GM19240 (cell line): ENCODE results near the gene COL4A2.
"Not testable (repeated sequence)": the region's sequence is repeated elsewhere in the genome, so short reads cannot be mapped to it uniquely, and the experiment has no call there.

Source experiments
- DNase-seq: peaks from one replicate; pipeline ENCODE4 v3.0.0; 2011; ENCODE audit warnings: low spot score; ENCODE audit not compliant: insufficient read length

The COL4A2 gene

DNA sequence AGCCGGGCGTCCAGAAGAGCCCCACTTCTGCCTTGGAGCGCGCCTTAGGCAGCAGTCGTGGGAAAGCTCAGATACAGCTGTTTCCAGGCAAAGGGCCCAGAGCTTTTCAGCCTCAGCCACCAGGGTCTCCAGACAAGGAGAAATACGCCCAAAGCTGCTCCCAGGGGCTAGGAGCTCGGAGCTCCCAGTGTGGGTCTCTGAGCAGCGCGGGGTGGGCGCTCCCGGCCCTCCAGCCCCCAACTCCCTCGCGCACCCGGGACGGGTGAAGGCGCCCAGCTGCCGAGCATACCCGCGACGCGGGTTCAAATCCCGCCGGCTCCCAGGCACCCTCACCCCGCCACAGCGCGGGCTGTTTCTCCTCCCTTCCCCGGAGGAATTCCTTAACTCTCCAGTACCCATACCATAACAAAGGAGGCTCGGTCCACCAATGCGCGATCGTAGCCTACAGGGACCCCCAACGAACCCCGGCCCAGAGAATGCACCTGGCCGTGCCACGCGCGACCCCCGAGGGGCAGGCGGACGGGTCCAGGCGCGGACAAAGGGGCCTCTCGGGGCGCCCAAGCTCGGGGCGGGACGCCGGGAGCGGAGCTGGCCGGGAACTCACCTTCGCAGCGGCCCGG lies 634 bp upstream of the COL4A2 start:
- DNase-seq = no peak

DNA sequence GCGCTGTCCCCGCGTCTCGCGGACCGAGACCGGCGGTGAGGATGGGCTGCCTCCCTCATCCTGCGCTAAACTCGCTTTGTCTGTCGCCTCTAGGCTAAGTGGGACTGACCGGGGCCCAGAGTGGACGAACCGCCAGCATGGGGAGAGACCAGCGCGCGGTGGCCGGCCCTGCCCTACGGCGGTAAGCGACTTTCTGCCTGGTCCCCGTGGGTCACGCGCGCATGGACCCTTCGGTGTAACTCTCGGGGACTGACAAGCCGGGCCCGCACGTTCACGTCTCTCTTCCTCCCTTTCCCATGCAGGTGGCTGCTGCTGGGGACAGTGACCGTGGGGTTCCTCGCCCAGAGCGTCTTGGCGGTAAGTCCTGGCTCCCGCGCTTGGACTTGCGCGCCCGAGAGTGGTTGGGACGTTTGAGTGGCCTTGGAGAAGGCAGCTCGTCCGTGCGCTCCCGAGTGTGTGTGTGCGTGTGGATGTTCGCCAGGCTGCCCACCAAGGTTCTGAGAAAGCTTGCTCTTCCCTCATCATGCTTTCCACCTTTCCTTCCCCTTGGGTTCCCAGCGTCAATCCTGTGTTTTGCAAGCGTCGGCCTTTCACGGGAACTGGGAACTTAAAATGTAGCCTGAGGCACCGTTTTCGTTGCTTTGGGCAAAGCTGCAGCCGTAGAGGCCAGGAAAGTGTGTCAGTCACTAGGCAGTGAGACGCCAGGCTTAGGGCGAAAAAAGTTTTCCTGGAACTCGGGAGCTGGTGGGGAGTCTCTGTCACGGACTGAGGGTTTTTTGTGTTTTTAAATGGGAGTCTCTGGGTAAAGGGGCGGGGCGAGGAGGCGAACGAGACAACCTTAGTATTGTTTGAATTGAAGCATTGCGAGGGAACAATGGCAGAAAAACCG lies 927 bp downstream of the COL4A2 start:
- no peak for DNase-seq

DNA sequence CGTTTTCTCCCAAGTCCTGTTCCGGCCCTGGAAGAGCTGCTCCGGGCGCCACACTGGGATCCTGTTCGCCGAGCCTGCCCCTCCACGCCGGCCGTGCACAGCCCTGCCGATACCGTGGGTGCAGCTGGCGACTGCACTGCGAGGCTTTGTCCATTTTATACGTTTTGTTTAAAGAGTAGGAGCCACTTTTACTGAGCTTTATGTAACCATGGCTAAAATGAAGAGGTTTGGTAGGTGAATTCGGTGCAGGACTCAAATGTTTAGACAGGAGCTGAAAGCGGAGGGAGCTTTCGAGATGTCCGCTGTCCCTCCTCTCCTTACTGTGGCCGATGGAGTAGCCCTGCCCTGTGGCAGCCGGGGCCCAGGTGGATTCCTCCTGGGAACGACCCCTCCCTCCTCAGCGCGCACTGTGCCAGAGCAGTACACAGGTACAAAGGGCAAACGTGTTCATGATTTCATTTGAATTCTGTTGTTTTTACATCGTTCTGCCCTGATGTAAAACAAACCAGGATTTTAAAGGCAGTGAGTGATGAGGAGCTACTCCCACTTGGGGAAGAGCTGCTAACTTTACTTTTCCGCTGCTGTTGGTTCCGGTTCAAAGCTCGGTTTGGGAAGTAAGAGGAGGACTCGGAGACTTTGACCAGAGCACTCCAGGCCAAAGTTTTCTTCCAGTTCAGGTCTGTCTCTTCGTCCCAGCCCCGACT lies 1.7 kb downstream of the COL4A2 start:
- DNase-seq = no peak

DNA sequence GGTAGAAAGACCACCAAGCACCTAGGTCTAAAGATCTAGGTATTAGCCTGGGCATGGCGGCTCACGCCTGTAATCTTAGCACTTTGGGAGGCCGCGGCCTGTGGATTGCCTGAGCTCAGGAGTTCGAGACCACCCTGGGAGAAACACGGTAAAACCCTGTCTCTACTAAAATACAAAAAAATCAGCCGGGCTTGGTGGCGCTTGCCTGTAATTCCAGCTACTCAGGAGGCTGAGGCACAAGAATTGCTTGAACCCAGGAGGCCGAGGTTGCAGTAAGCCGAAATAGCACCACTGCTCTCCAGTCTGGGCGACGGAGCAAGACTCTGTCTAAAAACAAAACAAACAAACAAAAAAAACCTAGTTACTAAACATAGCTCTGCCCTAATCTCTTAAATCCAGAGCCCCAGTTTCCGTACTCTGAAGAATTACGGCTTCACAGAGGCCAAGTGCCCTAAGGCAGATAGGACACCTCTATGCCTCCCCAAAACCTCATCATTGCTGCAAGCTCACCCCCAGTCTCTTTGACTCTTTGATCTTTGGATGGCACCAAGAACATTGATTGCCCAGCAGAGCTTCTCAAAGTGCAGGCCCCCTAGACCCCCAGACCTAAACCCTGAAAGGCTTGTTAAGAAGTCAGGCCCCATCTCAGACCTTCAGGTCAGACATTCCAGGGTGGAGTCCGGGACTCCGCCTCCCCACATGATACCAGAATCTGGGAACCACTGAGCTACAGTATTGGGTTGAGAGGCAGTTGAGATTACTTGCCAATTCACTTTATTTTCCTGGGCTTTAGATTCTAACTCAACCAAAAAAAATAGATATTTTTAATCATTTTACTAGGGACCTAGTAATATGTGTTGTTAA lies 2.8 kb downstream of the COL4A2 start:
- no peak for DNase-seq

DNA sequence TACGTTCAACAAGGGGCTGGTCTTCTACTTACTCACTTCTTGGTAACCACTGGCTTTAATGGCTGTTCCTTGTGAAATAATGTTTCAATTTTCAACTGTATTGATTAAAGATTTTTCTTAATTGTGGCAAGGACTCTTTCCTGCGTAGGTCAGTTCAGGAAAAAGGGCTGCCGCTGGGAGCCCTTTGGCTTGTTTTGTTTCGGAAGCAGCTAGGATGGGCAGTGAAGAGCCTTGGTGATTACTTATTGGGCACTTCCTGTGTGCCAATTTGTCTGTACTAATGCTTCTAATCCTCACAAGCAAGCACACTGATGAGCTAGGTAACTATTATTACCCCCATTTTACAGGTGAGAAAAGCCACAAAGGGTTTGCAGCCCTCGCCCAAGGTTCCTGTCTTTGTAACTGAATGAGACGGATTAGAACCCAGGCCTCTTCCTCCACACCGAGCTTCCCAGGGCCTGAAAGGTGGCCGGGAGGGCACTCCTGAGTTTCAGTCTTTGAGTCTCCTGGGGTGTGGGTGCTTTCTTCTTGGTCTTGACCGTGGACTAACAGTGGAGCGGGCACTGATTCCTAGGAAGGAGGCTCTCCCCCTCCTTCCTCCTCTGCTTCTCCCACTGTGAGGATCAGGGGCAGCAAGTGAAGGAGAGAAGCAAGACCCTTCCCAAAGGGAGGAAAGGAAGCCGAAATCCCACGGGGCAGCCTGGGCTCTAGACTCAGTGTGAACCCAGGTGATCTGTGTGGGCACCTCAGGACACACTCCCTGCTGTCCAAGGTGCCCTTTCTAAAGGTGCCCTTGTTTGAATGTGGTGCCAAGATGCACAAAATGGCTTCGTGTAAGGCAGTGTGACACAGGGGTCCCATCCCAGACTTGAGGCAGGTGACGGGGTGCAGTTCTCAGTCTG lies 3.7 kb downstream of the COL4A2 start:
- no peak for DNase-seq

DNA sequence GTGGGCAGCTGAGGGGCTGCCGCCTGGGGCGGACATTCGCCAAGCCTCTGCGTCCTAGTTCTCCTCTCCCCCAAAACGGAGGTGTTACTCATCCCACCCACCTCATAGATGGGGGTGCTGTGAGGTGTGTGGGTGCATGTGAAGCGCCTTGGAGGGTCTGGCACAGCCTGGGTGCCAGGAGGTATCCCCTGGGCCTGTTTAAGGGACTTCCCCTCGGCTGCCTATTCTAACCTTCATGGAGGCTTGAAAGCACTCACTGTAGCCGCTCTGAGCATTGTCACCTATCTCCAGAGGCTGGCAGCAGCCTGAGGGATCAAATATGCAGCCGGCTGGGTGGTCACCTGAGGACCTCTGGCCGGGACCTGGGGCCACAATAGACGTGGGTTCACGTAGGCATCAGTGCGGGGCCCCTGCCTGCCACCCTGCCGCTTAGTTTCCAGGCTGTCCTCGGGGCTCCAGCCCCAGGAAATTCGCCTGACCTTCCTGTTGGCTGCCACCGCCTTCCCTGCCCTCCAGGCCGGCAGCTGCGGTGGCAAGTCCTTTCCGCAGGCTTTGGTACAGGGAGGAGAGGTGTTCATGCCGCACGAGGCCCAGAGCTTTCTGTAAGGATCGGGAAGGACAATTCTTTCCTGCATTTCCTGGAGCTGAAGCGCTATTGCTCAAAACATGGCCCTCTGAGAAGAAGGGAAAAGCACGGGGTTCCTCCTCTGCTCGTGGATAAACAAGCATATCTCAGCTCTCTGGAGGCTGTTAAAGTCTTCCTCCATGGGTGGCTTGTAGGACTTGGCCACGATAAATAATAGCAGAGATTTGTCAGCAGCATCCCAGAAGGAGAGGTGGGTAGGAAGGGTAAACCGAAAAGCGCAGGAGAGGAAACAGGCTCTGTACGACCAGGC lies 4.6 kb downstream of the COL4A2 start:
- DNase-seq = no peak

DNA sequence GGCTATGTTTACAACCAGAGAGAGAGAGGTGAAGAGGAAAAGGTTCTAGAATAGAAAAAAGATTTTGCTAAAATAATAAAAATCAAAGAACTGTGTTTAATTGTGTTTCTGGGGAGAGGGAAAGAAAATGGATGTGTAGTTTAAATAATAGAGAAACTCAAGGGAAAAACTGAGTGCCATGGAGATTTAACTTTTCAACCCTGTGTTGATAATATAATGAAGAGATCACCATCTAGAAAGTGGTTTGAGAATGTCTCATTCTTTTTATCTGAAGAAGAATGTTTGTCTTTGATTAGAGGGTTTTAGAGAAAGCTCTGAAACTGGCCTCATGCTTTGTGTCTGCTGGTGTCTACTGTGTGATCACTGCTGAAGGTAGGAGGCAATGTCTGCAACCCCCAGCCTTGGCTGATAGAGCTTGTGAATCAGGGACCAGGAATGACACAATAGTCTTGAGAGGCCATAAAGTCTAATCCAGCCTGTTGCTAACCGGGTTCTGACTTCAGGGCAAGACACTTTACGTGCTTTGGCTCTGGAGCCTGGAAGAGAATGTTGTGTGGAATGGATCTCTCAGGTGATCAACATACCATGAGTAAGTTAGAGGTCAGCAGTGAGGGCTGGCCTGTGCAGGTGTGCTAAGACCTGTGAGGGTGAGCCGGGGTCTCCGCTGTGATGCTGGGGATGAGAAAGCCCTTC lies 5.4 kb downstream of the COL4A2 start:
- DNase-seq = no peak

DNA sequence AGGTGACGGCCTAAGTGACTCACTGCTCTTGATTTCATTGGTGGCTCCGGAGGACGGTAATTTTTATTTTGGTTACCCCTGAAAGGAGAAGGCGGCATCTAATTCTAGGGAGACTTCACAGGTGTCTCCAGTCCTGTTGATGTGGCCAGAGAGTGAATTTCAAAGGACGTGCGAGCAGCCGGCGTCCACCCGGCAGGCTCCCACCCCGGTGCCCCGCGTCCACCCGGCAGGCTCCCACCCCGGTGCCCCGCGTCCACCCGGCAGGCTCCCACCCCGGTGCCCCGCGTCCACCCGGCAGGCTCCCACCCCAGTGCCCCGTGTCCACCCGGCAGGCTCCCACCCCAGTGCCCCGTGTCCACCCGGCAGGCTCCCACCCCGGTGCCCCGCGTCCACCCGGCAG lies 6.2 kb downstream of the COL4A2 start:
- not testable (repeated sequence) for DNase-seq

DNA sequence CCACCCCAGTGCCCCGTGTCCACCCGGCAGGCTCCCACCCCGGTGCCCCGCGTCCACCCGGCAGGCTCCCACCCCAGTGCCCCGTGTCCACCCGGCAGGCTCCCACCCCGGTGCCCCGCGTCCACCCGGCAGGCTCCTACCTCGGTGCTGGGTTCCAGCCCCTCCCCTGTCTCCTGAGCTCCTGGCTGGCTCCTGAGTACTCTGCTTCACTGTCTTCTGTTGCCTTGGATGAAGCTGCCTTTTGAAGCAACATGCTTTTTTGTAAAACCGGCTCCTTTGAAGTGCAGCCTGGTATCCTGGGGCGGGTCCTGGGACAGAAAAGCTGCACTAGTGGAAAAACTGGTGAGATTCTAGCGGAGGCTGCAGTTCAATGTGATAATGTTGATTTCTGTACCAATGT lies 6.6 kb downstream of the COL4A2 start:
- not testable (repeated sequence) for DNase-seq

DNA sequence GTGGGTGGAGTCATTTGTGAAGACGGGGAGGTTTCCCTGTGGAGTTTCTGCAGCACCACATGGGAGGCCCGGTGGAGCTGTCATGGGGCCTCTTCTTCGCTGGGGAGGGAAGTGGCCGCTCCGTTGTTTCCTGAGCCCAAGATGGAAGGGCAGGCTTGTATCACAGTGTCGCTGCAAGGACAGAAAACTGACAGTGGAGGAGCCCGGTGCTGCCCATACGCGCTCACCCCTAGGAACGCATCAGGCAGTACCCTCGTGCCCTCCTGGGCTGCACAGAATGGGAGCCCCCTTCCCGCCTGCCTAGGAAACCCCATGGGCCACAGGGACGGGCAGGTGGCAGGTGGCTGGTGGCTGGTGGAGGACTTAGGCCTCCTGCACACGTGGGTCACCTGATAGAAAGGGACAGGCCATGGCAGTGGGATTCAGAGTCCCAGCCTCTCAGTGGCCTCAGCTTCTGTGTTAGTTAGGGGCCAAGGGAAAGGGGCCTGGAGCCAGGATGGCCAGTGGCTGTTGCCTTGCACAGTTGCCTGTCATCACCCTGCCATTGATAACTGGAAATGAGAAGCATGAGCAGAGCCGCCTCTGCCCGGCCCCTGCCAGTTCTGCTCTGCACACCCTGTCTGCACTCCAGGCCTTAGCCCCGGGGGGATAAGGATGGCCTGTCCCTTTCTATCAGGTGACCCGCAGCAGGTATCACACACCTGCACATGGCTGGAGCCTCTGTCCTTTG lies 7.6 kb downstream of the COL4A2 start:
- DNase-seq = no peak

DNA sequence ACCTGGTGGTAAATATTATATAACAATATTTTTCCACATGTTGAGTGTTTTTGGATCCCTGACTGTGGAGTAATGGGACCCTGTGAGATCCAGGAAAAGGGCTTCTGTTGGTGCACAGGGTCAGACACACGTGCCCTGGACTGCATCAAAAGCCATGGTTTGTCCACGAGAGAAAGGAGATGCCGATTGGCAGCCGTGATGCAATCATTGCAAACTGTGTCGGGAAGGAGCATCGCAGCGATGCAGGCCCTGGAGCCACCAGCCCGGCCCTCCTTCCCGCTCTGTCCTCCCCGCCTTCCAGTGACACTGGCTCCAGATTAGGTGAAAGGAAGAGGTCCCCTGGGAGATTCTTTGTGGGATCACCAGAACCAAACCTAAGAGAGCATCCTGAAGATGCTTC lies 9.1 kb downstream of the COL4A2 start:
- no peak for DNase-seq

DNA sequence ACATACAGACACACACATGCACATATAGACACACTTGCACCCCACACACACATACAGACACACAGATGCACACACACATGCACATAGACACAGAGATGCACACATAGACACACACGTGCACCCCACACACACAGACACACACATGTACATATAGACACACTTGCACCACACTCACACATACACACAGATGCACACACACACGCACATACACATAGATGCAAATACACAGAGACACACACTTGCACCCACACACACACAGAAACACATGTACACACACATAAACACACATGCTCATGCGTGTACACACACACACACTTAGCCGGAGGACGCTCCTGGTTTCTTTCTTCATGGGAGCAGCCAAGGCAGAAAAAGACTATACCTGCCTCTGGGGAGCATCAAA lies 10.0 kb downstream of the COL4A2 start:
- DNase-seq = no peak

DNA sequence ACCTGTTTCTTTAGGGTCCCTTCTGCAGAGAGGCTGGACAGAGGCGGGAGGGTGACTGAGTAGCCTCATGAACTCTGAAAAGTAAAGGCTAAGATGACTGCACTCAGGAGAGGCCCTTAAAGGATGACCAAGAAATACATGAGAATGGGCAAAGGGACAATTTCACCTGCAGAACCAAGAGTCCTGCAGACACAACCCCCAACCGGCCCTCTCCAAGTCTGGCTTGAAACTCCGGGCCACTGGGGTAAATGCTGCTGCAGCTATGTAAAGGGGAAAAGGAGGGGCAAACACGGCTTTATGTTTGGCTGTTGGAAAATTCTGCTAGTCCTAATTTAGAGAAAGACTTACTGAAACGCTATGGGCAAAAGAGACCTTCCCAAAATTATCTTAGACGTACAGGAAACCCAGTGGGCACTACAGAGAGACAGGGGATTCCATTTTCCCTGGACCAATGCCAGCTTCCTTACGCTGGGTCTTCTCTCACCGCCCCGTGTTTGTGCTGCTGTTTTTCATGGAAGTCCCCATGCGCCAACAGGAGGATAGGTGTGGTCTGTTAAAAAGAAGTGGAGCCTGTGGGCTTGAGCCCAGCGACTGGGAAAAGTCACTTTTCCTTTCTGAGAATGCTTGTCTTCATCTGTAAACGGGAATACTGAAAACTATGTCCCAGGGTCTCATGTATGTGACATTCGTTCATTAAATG lies 10.6 kb downstream of the COL4A2 start:
- no peak for DNase-seq

DNA sequence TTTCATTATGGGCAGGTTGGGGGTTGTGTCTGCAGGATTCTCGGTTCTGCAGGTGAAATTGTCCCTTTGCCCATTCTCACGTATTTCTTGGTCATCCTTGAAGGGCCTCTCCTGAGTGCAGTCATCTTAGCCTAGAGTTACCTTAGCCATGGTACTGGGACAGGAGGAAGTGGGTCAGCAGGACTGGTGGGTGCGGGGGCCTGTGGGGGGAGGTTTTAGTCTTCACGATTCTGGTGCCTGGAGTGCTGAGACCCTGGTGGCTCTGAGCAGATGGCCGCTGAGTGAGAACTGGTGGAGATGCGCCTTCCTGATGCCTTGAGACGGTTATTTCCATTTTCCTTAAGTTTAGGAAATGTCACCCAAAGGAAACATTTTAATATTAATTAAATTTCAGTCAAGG lies 11.8 kb downstream of the COL4A2 start:
- DNase-seq = no peak

DNA sequence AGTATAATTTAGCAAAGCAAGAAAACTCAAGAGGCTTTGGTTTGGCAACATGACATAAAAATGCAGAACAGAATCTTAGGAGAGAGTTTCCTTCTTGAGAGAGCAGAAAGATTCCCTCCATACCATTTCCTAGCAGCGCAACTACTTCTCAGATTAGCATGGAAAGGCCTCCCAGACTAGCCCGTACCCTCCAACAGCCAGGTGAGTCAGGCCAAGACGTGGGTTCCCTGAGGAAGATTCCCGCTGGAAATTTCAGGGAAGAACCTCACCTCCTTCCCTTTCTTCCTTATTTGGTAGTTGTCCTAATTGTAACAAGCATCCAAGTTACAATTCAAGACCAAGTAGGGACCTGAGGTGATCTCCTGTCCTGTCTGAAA lies 12.3 kb downstream of the COL4A2 start:
- DNase-seq = no peak

DNA sequence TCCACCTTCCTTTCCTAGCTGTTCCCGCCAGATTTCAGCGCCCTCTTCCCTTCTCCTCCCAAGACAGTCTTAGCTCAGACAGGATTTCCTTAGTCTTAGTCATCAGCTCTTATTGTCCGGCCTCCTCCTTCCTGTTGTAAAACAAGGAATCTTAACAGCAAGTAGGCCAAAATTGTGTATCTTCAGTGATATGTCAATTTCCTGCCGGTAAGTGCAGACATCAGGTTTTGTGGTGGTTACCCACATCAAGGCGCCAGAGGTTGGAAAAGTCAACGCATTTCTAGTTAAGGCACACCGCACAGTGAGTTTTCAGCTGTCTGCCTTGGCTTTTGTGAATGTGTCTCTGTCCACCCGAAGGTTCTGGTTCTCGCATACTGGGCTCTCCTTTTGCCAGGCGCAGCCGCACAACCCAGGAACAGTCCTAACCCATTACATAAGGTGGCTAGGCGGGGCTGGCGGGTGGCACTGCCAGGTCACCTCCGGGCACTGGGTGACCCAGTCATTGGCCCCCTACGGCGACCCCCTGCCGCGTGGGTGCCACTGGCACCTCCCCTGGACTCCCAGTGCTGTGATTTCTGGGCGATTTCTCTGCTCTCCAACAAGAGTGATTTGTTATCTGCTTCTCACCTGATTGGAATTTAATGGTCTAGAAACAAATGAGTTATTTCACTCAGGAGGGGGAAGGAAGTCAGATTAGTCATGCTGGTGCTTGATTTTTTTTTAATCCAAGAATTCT lies 12.9 kb downstream of the COL4A2 start:
- no peak for DNase-seq

DNA sequence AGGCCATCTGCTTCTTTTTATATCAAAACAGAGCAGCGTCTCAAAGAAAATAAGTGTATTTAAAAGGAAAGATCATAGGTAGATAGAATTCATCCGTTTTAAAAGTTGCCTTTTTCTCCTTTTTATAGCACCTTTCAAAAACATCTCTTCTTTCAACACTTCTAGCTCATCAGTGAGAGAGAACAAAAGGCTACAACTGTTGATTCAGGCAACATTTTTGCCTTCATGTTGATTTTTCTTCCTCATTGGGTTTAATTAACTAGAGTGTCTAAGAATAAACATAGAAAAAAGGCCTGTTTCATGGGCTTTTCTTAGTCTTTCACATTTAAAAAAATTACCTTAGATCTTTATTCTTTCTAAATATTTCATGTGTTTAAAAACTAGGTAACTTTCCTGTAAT lies 13.6 kb downstream of the COL4A2 start:
- DNase-seq = no peak
